Parathyroid adenoma (tissue), 2 donors: Measurements from ENCODE around the gene GPATCH1.

Experiments used
- H2AFZ ChIP-seq: fragments of 300-600 bp; sonication (generic); one replicate; pipeline ENCODE4 v1.7.0; 2017; ENCODE audit warnings: antibody characterized with exemption, mild to moderate bottlenecking
- H3K27ac ChIP-seq: fragments of 300-600 bp; sonication (generic); one replicate; pipeline ENCODE4 v1.7.0; 2017
- H3K27me3 ChIP-seq: fragments of 300-600 bp; sonication (generic); one replicate; pipeline ENCODE4 v1.7.0; 2017; ENCODE audit warnings: low read length; ENCODE audit not compliant: control insufficient read depth, insufficient read depth
- H3K36me3 ChIP-seq: fragments of 300-600 bp; sonication (generic); one replicate; pipeline ENCODE4 v1.7.0; 2017; ENCODE audit warnings: low read length; ENCODE audit not compliant: control insufficient read depth, insufficient read depth
- H3K4me1 ChIP-seq: fragments of 300-600 bp; sonication (generic); one replicate; pipeline ENCODE4 v1.7.0; 2017; ENCODE audit warnings: control low read depth
- H3K4me2 ChIP-seq: fragments of 300-600 bp; sonication (generic); one replicate; pipeline ENCODE4 v1.7.0; 2017; ENCODE audit warnings: low read length
- H3K4me3 ChIP-seq: fragments of 300-600 bp; sonication (generic); one replicate; pipeline ENCODE4 v1.7.0; 2017; ENCODE audit warnings: low read depth, low read length
- H3K79me2 ChIP-seq: fragments of 300-600 bp; sonication (generic); one replicate; pipeline ENCODE4 v1.7.0; 2017; ENCODE audit warnings: control low read depth
- H3K9ac ChIP-seq: fragments of 300-600 bp; sonication (generic); one replicate; pipeline ENCODE4 v1.7.0; 2017; ENCODE audit warnings: mild to moderate bottlenecking
- H3K9me3 ChIP-seq: fragments of 300-600 bp; sonication (generic); one replicate; pipeline ENCODE4 v1.7.0; 2017; ENCODE audit warnings: low read length; ENCODE audit not compliant: control insufficient read depth
- TF ChIP-seq, protein P1 (sequence below): fragments of 300-600 bp; sonication (generic); IDR thresholded peaks from one replicate; pipeline ENCODE4 v1.7.0; 2017; ENCODE audit warnings: antibody characterized with exemption, mild to moderate bottlenecking
- donor health status: primary hyperparathyroidism.

GPATCH1 gene

DNA sequence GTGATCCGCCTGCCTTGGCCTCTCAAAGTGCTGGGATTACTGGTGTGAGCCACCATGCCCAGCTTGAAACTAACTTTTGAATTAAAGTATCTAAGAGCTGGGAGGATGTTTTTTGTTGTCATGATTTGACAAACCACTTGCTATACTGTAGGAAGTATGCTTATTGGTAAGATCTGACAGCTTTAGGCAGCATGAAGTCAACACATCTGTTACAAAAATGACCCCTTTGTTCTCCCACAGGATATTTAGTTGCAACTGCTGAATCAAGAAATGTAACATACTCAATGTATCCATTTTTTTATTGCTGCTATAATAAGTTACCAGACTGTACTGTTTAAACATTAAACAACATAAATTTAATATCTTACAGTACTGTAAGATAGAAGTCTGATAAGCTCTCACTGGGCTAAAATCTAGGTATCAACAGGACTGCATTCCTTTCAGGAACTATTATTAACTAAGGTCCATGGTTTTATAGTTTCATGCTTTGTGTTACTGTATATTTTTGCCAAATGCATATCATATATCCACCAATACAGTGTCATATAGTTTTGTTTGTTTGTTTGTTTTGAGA lies 90.3 kb downstream of the GPATCH1 start:
- Histone ChIP-seq H3K4me2 (no peak overlapping the region), H3K27me3 (no peaks in the 10 kb centered on the region), H3K9ac (no peak overlapping the region), H3K4me3 (no peak overlapping the region), H3K36me3 (no peaks in the 10 kb centered on the region), H3K27ac (no peak overlapping the region), H3K4me1 (peaks cover 7% of the 10 kb centered on the region), H3K9me3 (no peaks in the 10 kb centered on the region), H2AFZ (no peak overlapping the region), H3K79me2 (no peaks in the 10 kb centered on the region)
- TF ChIP-seq, protein P1, sequence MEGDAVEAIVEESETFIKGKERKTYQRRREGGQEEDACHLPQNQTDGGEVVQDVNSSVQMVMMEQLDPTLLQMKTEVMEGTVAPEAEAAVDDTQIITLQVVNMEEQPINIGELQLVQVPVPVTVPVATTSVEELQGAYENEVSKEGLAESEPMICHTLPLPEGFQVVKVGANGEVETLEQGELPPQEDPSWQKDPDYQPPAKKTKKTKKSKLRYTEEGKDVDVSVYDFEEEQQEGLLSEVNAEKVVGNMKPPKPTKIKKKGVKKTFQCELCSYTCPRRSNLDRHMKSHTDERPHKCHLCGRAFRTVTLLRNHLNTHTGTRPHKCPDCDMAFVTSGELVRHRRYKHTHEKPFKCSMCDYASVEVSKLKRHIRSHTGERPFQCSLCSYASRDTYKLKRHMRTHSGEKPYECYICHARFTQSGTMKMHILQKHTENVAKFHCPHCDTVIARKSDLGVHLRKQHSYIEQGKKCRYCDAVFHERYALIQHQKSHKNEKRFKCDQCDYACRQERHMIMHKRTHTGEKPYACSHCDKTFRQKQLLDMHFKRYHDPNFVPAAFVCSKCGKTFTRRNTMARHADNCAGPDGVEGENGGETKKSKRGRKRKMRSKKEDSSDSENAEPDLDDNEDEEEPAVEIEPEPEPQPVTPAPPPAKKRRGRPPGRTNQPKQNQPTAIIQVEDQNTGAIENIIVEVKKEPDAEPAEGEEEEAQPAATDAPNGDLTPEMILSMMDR: no peak

DNA sequence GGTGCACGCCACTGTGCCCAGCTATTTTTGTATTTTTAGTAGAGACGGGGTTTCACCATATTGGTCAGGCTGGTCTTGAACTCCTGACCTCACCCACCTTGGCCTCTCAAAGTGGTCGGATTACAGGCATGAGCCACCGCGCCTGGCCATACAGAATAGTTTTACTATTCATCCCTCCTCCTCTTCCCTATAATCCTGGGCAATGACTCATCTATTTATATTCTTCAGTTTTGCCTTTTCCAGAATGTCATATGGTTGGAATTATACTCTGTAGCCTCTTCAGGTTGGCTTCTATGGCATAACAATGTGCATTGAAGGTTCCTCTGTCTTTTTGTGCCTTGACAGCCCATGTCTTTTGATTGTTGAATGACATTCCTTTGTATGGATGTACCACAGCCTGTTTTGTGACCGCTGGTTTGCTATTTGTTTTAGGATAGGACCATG lies 91.0 kb downstream of the GPATCH1 start:
- H3K27me3 ChIP-seq: no peaks in the 10 kb centered on the region
- H2AFZ ChIP-seq: no peak overlapping the region
- H3K36me3 ChIP-seq: no peaks in the 10 kb centered on the region
- H3K9ac ChIP-seq: no peak overlapping the region
- no peaks in the 10 kb centered on the region for H3K79me2 ChIP-seq
- no peak overlapping the region for H3K4me3 ChIP-seq
- peaks cover 7% of the 10 kb centered on the region for H3K4me1 ChIP-seq
- H3K9me3 ChIP-seq: no peaks in the 10 kb centered on the region
- no peak overlapping the region for H3K4me2 ChIP-seq
- TF ChIP-seq, protein P1: no peak
- H3K27ac ChIP-seq: no peak overlapping the region

DNA sequence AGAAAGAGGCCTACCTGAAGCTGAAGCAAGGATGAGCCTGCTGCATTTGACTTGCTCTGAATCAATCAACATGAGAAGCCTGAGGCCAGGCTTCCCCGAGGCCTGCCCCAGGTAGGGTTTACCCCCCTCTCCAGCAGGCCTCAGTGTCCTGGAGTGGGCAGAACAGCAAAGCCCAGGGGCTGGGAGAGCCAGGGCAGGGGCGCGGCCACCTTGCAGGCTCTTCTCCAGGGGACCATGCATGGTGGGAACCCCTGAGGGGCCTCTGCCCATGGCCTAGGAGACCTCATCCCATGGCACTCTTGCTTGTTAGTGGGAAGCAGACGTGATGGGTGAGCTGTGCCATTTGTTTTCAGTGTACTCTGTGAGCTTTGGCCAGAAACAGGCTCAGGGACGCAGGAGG lies 93.2 kb downstream of the GPATCH1 start:
- Histone ChIP-seq H3K9me3 (no peaks in the 10 kb centered on the region), H3K4me2 (no peak overlapping the region), H3K36me3 (no peaks in the 10 kb centered on the region), H3K4me1 (peaks cover 7% of the 10 kb centered on the region), H3K4me3 (no peak overlapping the region), H2AFZ (no peak overlapping the region), H3K9ac (no peak overlapping the region), H3K79me2 (no peaks in the 10 kb centered on the region), H3K27ac (no peak overlapping the region), H3K27me3 (no peaks in the 10 kb centered on the region)
- TF ChIP-seq, protein P1: no peak

DNA sequence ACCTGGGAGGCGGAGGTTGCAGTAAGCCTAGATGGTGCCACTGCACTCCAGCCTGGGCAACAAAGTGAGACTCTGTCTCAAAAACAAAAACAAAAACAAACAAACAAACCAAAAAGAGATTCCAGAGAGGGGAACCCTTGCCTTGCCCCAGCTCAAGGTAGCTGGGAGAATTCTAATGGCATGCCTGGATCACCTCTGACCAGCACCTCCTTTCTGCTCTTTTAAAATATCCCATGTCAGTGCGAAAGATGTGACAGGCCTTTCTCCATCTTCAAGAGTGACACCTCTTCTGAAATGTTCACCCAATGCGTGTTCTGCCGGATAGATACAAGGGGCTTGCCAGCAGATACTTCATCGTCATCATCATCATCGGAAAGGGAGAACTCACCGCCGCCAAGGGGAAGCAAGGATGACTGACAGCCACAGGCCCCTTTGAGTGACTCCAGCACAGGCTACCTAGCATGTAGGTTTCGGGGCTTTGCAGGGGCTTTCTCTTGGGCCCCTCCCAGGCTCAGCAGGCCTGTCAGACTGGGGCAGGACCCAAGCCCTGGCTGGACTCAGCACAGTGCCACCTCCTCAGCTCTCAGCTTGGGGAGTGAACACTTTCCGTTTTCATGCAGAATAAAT lies 94.3 kb downstream of the GPATCH1 start:
- H3K27ac ChIP-seq: peak overlapping the region; percentile 93
- no peak overlapping the region for H3K4me2 ChIP-seq
- no peaks in the 10 kb centered on the region for H3K36me3 ChIP-seq
- H3K79me2 ChIP-seq: no peaks in the 10 kb centered on the region
- TF ChIP-seq, protein P1: no peak
- H3K9me3 ChIP-seq: no peaks in the 10 kb centered on the region
- no peak overlapping the region for H3K9ac ChIP-seq
- no peaks in the 10 kb centered on the region for H3K27me3 ChIP-seq
- no peak overlapping the region for H2AFZ ChIP-seq
- H3K4me1 ChIP-seq: peaks cover 7% of the 10 kb centered on the region
- H3K4me3 ChIP-seq: no peak overlapping the region
